ENCODE measurements around the gene ZNF664. TPM values are rescaled to one million over a fixed set of nuclear protein-coding genes. Genes with fewer than 3 reads are reported as not detected.

ZNF664 gene
- total and polyA plus RNA-seq, 3 donors from 2014 or later, result 55.9 to 69.6 (median 63.4) TPM

- Histone ChIP-seq H3K27me3 (no peaks in the 10 kb centered on the region), H3K9me3 (no peaks in the 10 kb centered on the region), H3K4me3 (no peak overlapping the region), H3K4me1 (no peaks in the 10 kb centered on the region), H3K36me3 (ENCODE audit: low read depth, missing control alignments) (no peaks in the 10 kb centered on the region), H3K27ac (no peak overlapping the region)
- TF ChIP-seq CTCF (IDR thresholded peaks at IDR 0.05) (no peak), POLR2A (IDR thresholded peaks at IDR 0.05) (no peak)
- intact Hi-C loops (cut with DNase I; ENCODE audit: low total_unique reads), result no loop called here
- DNase-seq, result no peak
- WGBS, 2 donors, result 59 to 63% methylated on average over 4 to 7 of the region's 7 CpGs
Observed at GRCh38 chr12:123928897-123929296, 44.1 kb upstream of the ZNF664 start.

- TF ChIP-seq POLR2A (IDR thresholded peaks at IDR 0.05) (no peak), CTCF (IDR thresholded peaks at IDR 0.05) (no peak)
- intact Hi-C loops (cut with DNase I; ENCODE audit: low total_unique reads), result no loop called here
- no peak overlapping the region for H3K27ac ChIP-seq
- H3K4me1 ChIP-seq, result no peaks in the 10 kb centered on the region
- WGBS, 2 donors, result 88 to 95% methylated on average over 8 to 9 of the region's 9 CpGs
- no peak overlapping the region for H3K4me3 ChIP-seq
- no peaks in the 10 kb centered on the region for H3K36me3 ChIP-seq (ENCODE audit: low read depth, missing control alignments)
- H3K9me3 ChIP-seq, result no peaks in the 10 kb centered on the region
- H3K27me3 ChIP-seq, result no peaks in the 10 kb centered on the region
- no peak for DNase-seq
Observed at GRCh38 chr12:123929946-123930583, 43.0 kb upstream of the ZNF664 start.

- Histone ChIP-seq H3K36me3 (ENCODE audit: low read depth, missing control alignments) (no peaks in the 10 kb centered on the region), H3K9me3 (no peaks in the 10 kb centered on the region), H3K27ac (no peak overlapping the region), H3K4me3 (no peak overlapping the region), H3K4me1 (no peaks in the 10 kb centered on the region), H3K27me3 (no peaks in the 10 kb centered on the region)
- no peak for DNase-seq
- 83 to 92% methylated on average over 14 of the region's 14 CpGs for WGBS, 2 donors
- TF ChIP-seq POLR2A (IDR thresholded peaks at IDR 0.05), result no peak
- TF ChIP-seq CTCF (IDR thresholded peaks at IDR 0.05), result no peak
- intact Hi-C loops (cut with DNase I; ENCODE audit: low total_unique reads), result no loop called here
Observed at GRCh38 chr12:123931686-123932321, 41.2 kb upstream of the ZNF664 start.

- no peak overlapping the region for H3K4me3 ChIP-seq
- no peaks in the 10 kb centered on the region for H3K36me3 ChIP-seq (ENCODE audit: low read depth, missing control alignments)
- no peak overlapping the region for H3K27ac ChIP-seq
- intact Hi-C loops (cut with DNase I; ENCODE audit: low total_unique reads), result no loop called here
- H3K27me3 ChIP-seq, result no peaks in the 10 kb centered on the region
- H3K9me3 ChIP-seq, result no peaks in the 10 kb centered on the region
- no peaks in the 10 kb centered on the region for H3K4me1 ChIP-seq
- TF ChIP-seq POLR2A (IDR thresholded peaks at IDR 0.05) (no peak), CTCF (IDR thresholded peaks at IDR 0.05) (no peak)
- DNase-seq, result no peak
- WGBS, 2 donors, result 95 to 97% methylated on average over 12 to 14 of the region's 14 CpGs
Observed at GRCh38 chr12:123933214-123933613, 39.8 kb upstream of the ZNF664 start.
